ENCODE measurements around the gene LRMDA.

The LRMDA gene

GRCh38 chr10:75606203-75606779 is 174.9 kb downstream of the LRMDA start:
- TF ChIP-seq, protein P1, sequence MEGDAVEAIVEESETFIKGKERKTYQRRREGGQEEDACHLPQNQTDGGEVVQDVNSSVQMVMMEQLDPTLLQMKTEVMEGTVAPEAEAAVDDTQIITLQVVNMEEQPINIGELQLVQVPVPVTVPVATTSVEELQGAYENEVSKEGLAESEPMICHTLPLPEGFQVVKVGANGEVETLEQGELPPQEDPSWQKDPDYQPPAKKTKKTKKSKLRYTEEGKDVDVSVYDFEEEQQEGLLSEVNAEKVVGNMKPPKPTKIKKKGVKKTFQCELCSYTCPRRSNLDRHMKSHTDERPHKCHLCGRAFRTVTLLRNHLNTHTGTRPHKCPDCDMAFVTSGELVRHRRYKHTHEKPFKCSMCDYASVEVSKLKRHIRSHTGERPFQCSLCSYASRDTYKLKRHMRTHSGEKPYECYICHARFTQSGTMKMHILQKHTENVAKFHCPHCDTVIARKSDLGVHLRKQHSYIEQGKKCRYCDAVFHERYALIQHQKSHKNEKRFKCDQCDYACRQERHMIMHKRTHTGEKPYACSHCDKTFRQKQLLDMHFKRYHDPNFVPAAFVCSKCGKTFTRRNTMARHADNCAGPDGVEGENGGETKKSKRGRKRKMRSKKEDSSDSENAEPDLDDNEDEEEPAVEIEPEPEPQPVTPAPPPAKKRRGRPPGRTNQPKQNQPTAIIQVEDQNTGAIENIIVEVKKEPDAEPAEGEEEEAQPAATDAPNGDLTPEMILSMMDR (IDR thresholded peaks at IDR 0.05) = no peak

DNA sequence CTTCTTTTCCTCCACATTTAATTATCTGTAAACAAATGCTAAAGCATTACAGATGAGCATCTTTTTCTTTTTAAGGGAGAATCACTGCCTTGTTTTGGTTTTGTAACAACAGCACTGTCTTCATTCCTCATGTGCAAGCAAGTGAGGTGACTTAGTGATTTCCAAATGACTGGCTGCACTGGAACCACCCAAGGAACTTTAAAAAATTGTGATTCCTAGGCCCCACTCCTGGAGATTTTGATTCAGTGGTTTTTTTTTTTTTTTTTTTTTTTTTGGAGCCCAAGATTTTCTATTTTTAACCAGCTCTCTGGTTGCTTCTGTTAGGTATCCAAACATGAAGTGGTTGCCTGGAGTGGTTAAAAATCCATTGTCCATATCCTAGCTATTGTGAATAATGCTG is 176.2 kb downstream of the LRMDA start:
- TF ChIP-seq, protein P1 (IDR thresholded peaks at IDR 0.05) = no peak

- TF ChIP-seq, protein P1 (IDR thresholded peaks at IDR 0.05) = no peak
Observed at GRCh38 chr10:75610183-75610582, 178.8 kb downstream of the LRMDA start.

- TF ChIP-seq, protein P1 (IDR thresholded peaks at IDR 0.05) = no peak
Observed at GRCh38 chr10:75611172-75611992, 180.0 kb downstream of the LRMDA start.

DNA sequence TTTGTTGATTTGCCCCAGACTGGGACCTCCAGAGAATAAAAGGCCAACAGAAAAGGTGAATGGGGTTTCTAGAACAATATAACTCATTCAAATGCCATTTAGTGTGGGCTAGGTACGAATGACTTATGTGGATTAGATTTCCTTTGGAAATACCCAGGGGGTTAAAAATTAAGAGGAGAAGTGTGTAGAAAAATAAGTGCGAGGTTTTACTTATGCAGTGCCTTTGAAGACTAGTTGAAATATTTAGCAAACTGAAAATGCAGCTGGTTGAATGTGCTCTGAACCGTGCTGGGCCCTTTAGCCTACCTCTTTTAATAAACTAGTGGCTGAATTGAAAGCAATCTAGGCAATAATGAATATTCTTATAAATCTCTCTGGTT is 180.6 kb downstream of the LRMDA start:
- TF ChIP-seq, protein P1 (IDR thresholded peaks at IDR 0.05) = no peak

- TF ChIP-seq, protein P1 (IDR thresholded peaks at IDR 0.05) = no peak
Observed at GRCh38 chr10:75612904-75613684, 181.7 kb downstream of the LRMDA start.

GRCh38 chr10:75613685-75614504 is 182.5 kb downstream of the LRMDA start:
- TF ChIP-seq, protein P1 (IDR thresholded peaks at IDR 0.05) = no peak
